Activated B cell treated with CpG ODN at 0.5 μM for 24 hours (primary cell): ENCODE results near the gene CORO6. TPM values are rescaled to one million over a fixed set of nuclear protein-coding genes. Genes with fewer than 3 reads are reported as not detected.
A peak's percentile ranks its signal among the peaks of the same experiment; 100 is the strongest.

Source experiments
- ATAC-seq: fragments of 200-7000 bp; cut with Tn5 transposase; one replicate; pipeline ENCODE4 v1.10.0; 2021; ENCODE audit warnings: low read depth, mild to moderate bottlenecking, moderate library complexity
- CTCF ChIA-PET: fragments of 350-600 bp; sonication (Branson Sonifier 250); formaldehyde crosslinking; loops from one replicate; lab custom pipeline; 2021; ENCODE audit warnings: antibody characterized with exemption; lab: Charles Lee
- POLR2A ChIA-PET: fragments of 350-600 bp; sonication (Branson Sonifier 250); formaldehyde crosslinking; loops from one replicate; lab custom pipeline; 2021; ENCODE audit warnings: antibody characterized with exemption; lab: Charles Lee
- DNase-seq: peaks from one replicate; pipeline ENCODE4 v3.0.0; 2022
- H3K27ac Mint-ChIP-seq: one replicate; pipeline ENCODE4 v1.8.0; 2020; ENCODE audit warnings: mixed read lengths
- H3K27me3 Mint-ChIP-seq: one replicate; pipeline ENCODE4 v1.8.0; 2021; ENCODE audit warnings: mixed read lengths
- H3K36me3 Mint-ChIP-seq: one replicate; pipeline ENCODE4 v1.8.0; 2021; ENCODE audit warnings: low read depth, mixed read lengths
- H3K4me1 Mint-ChIP-seq: one replicate; pipeline ENCODE4 v1.8.0; 2021; ENCODE audit warnings: mixed read lengths
- H3K4me3 Mint-ChIP-seq: one replicate; pipeline ENCODE4 v1.8.0; 2020; ENCODE audit warnings: mild to moderate bottlenecking, mixed read lengths
- H3K9me3 Mint-ChIP-seq: one replicate; pipeline ENCODE4 v1.8.0; 2020; ENCODE audit warnings: mixed read lengths
- intact Hi-C: fragments of 100-400 bp; cut with micrococcal nuclease; formaldehyde crosslinking; loops from one replicate; pipeline ENCODE4 v1.15.1; 2024
- total RNA-seq: library from RNA; stranded (reverse); gene quantifications from 2 replicates; pipeline ENCODE4 v1.2.3, GENCODE V29; 2022
- TF ChIP-seq, protein P1 (sequence below): fragments of 200-600 bp; IDR thresholded peaks from one replicate; pipeline ENCODE4 v1.8.0; 2022; ENCODE audit warnings: antibody characterized with exemption, mild to moderate bottlenecking

CORO6 gene
- total RNA-seq, 1 donor from 2014 or later = 4.1 TPM

DNA sequence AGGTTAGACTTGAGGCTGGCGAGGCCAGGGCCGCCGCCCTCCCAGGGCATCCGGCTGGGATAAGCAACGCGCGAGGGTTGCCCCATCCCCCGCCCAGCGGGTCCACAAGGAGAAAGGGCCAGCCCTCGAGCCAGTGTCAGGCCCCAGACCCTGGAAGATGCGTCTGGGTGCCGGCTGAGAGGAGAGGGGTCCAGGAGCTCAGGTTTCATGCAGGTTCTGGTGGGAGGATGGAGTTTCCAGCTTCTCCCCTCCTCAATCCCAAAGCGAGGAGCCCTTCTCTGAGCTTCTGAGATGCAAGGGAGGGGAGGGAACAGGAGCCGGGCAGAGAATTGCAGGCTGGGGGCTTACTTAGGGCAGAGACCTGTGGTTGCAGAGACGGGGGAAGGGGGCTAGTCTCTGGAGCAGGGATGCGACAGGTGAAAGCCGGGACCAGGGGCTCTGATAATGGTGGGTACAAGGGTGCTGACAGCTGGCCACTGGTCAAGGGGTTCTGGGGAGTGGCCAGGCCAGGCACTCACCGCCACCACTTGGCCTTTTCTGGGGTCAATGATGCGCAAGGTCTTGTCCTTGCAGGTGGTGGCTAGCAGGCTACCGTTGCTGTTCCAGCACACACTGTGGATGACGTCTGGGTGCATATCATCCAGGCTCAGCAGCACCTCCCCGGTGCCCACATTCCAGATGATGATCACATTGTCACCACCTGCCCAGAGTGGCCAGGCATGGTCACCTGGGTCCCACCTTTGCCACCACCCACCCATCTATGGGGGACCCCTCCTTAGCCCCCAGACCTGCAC is 4.2 kb downstream of the CORO6 start:
- Mint-ChIP-seq H3K27me3 (peaks cover 3% of the 10 kb centered on the region), H3K4me1 (peaks cover 57% of the 10 kb centered on the region), H3K9me3 (no peaks in the 10 kb centered on the region), H3K4me3 (peak overlapping the region; percentile 46), H3K27ac (no peak overlapping the region), H3K36me3 (no peaks in the 10 kb centered on the region)
- intact Hi-C loops = loop anchor here (1.0 to 10.0 kb wide), 2 partner anchors 38 to 474 kb away; no protein-coding TSS in a partner anchor
- no peak for DNase-seq
- TF ChIP-seq, protein P1, sequence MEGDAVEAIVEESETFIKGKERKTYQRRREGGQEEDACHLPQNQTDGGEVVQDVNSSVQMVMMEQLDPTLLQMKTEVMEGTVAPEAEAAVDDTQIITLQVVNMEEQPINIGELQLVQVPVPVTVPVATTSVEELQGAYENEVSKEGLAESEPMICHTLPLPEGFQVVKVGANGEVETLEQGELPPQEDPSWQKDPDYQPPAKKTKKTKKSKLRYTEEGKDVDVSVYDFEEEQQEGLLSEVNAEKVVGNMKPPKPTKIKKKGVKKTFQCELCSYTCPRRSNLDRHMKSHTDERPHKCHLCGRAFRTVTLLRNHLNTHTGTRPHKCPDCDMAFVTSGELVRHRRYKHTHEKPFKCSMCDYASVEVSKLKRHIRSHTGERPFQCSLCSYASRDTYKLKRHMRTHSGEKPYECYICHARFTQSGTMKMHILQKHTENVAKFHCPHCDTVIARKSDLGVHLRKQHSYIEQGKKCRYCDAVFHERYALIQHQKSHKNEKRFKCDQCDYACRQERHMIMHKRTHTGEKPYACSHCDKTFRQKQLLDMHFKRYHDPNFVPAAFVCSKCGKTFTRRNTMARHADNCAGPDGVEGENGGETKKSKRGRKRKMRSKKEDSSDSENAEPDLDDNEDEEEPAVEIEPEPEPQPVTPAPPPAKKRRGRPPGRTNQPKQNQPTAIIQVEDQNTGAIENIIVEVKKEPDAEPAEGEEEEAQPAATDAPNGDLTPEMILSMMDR = no peak
- ATAC-seq = no peak
- CTCF ChIA-PET = interaction anchor here (0.9 to 4.2 kb wide), 16 partner anchors 21 to 475 kb away, joined by 3 to 57 read pairs (median 10); partner anchors contain the start of genes ANKRD13B and SSH2
- POLR2A ChIA-PET = interaction anchor here (0.6 to 3.2 kb wide), 16 partner anchors 8 to 469 kb away, joined by 3 to 18 read pairs (median 6); partner anchors contain the start of genes ABHD15, ANKRD13B, SSH2 and TP53I13

DNA sequence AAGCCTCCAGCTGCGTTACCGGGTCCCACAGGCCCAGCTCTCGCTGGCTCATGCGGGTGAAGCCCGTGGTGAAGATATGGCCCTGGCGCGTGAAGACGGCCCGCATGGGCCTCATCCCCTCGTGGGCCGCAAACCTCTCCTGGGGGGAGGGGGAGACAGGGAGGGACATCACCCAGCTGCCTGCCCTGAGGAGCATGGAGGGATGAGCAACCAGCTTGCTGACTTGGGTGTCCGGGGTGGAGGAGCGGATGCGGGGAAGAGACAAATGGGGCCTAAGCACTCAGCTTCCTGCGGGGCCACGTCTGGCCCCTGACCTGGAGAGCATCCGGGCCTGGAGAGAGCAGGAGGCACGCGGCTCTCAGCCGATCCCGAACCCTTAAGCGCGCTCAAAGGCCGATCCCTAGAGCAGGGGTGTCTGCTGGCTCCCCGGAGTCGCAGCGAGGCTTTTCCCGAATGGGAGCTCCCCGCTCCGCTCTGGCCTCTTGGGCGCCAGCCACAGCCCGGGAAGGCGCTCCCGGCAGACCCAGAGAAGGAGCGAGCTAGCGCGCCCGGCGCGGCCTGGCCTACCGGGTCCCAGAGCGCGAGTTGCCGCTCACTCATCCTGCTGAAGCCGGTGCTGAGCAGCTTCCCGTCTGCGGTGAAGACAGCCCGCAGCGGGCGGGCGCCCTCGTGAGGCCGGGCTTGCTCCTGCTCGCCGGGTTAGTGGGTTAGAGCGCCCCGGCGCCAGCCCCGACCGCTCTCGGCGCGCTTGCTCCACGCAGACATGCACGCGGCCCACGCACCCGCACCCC is 5.0 kb downstream of the CORO6 start:
- Mint-ChIP-seq H3K4me3 (peak overlapping the region; percentile 83), H3K9me3 (no peaks in the 10 kb centered on the region), H3K4me1 (peaks cover 49% of the 10 kb centered on the region), H3K27ac (peak overlapping the region; percentile 72), H3K36me3 (no peaks in the 10 kb centered on the region), H3K27me3 (peaks cover 3% of the 10 kb centered on the region)
- TF ChIP-seq, protein P1 = peak; percentile 25
- intact Hi-C loops = loop anchor here (1.0 to 10.0 kb wide), 5 partner anchors 21 to 473 kb away; no protein-coding TSS in a partner anchor
- ChIA-PET POLR2A (interaction anchor here (0.6 to 3.2 kb wide), 21 partner anchors 8 to 469 kb away, joined by 3 to 18 read pairs (median 5); partner anchors contain the start of genes ABHD15, ANKRD13B, SSH2 and TAOK1), CTCF (interaction anchor here (0.6 to 4.2 kb wide), 28 partner anchors 9 to 476 kb away, joined by 3 to 57 read pairs (median 4); partner anchors contain the start of genes ANKRD13B and SSH2)
- DNase-seq (peak; percentile 80), ATAC-seq (peak; percentile 40)

DNA sequence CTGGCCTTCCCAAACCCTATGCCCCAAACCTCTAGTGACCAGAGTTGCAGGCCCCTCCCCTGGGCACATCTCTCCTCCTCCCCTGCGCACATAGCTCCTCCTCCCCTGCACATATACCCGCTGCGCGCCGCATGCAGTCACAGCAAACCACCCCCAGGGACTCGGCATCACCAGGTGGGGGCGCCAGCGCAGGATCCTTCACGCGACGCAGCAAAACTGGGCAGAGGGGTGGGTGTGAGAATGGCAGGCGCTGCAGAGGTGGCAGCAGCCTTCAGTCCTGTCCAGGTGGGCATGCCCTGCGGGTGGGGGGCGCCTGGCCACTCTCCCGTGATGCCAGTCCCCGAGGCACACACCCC is 5.6 kb downstream of the CORO6 start:
- peak overlapping the region; percentile 72 for H3K27ac Mint-ChIP-seq
- POLR2A ChIA-PET = interaction anchor here (0.5 to 3.2 kb wide), 22 partner anchors 9 to 1258 kb away, joined by 3 to 18 read pairs (median 5); partner anchors contain the start of genes ABHD15, ANKRD13B, NUFIP2 and SSH2
- peaks cover 3% of the 10 kb centered on the region for H3K27me3 Mint-ChIP-seq

DNA sequence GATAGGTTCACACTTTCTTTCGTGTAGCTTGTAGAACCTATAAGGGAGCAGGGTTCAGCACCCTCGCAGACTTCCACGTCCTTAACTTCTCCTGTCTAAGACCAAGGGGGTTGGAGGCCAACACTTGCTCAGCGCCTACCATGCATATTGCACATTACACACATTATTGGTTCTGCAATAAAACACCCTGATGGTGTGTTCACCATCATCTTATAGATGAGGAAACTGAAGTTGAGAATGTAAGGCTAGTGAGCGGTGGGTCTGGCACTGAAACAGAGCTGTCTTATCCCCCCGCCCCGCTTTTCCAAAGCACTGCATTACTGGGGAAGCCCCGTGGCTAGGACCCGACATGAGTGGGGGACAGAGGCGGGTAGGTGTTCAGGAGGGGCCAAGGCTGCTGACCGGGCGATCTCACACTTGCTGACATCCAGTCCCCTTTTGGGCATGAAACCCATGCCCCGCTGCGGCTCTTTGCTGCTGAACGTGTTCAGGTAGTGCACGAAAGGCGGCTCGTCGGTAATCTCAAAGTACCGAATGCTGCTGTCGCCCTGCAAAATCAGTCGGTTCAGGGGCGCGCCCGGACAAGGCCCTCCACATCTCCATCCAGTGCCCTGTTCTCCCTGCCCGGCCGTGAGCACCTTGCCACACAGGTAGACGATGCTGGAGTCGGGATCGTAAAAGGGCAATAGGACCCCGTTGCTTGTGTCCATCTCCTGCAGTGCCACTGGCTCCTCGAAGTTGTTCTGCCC is 6.2 kb downstream of the CORO6 start:
- ATAC-seq (no peak), DNase-seq (no peak)
- peaks cover 41% of the 10 kb centered on the region for H3K4me1 Mint-ChIP-seq
- no peaks in the 10 kb centered on the region for H3K9me3 Mint-ChIP-seq
- intact Hi-C loops = loop anchor here (1.0 to 10.0 kb wide), 4 partner anchors 22 to 472 kb away; no protein-coding TSS in a partner anchor
- TF ChIP-seq, protein P1 = no peak
- peak overlapping the region; percentile 83 for H3K4me3 Mint-ChIP-seq
- H3K27me3 Mint-ChIP-seq = peaks cover 3% of the 10 kb centered on the region
- POLR2A ChIA-PET = interaction anchor here (0.5 to 3.2 kb wide), 15 partner anchors 10 to 1258 kb away, joined by 3 to 18 read pairs (median 6); partner anchors contain the start of genes ABHD15, ANKRD13B, NUFIP2 and SSH2
- CTCF ChIA-PET = interaction anchor here (0.6 to 4.2 kb wide), 23 partner anchors 8 to 477 kb away, joined by 3 to 57 read pairs (median 6); partner anchors contain the start of genes ANKRD13B and SSH2
- no peak overlapping the region for H3K27ac Mint-ChIP-seq
- H3K36me3 Mint-ChIP-seq = no peaks in the 10 kb centered on the region

More for the DNA sequence above, 5.6 kb downstream of the CORO6 start:
- TF ChIP-seq, protein P1 = no peak
- H3K9me3 Mint-ChIP-seq = no peaks in the 10 kb centered on the region
- no peaks in the 10 kb centered on the region for H3K36me3 Mint-ChIP-seq
- ATAC-seq (peak; percentile 79), DNase-seq (peak; percentile 75)
- H3K4me1 Mint-ChIP-seq = peaks cover 46% of the 10 kb centered on the region
- H3K4me3 Mint-ChIP-seq = peak overlapping the region; percentile 83
- CTCF ChIA-PET = interaction anchor here (0.6 to 4.2 kb wide), 26 partner anchors 9 to 476 kb away, joined by 3 to 57 read pairs (median 4); partner anchors contain the start of genes ANKRD13B and SSH2
- intact Hi-C loops = loop anchor here (1.0 to 10.0 kb wide), 4 partner anchors 22 to 472 kb away; no protein-coding TSS in a partner anchor
